Testis (tissue), 3 donors: ENCODE results near the gene RERE. TPM values are rescaled to one million over a fixed set of nuclear protein-coding genes. Genes with fewer than 3 reads are reported as not detected.

ENCODE experiments used
- DNase-seq: peaks from one replicate; pipeline ENCODE4 v3.0.0-alpha.2; 2019
- H3K27ac ChIP-seq, 2 donors: fragments of 200-600 bp; sonication (generic); one replicate each; pipeline ENCODE4 v1.5.1; 2019
- H3K27me3 ChIP-seq: fragments of 200-600 bp; sonication (generic); one replicate; pipeline ENCODE4 v1.5.1; 2019
- H3K36me3 ChIP-seq: fragments of 200-600 bp; sonication (generic); one replicate; pipeline ENCODE4 v1.5.1; 2017; ENCODE audit warnings: low read depth; ENCODE audit errors: missing control alignments
- H3K4me1 ChIP-seq: fragments of 200-600 bp; sonication (generic); one replicate; pipeline ENCODE4 v1.5.1; 2019
- H3K4me3 ChIP-seq, 2 donors: fragments of 200-600 bp; sonication (generic); one replicate each; pipeline ENCODE4 v1.5.1; 2017 to 2019
- H3K9me3 ChIP-seq: fragments of 200-600 bp; sonication (generic); one replicate; pipeline ENCODE4 v1.5.1; 2017
- POLR2A ChIP-seq: fragments of 450-650 bp; IDR thresholded peaks from one replicate; pipeline ENCODE4 v1.6.1; 2017; ENCODE audit warnings: antibody characterized with exemption, mild to moderate bottlenecking, moderate library complexity
- WGBS, 2 donors: methylation state at CpG; one replicate each; pipeline ENCODE4 v1.1.5; 2018; 5-methylcytosine and 5-hydroxymethylcytosine counted together
- intact Hi-C: fragments of 100-400 bp; cut with DNase I; formaldehyde crosslinking; loops from one replicate; pipeline ENCODE4 v1.15.1; 2023; ENCODE audit warnings: low total_unique reads
- polyA plus RNA-seq: library from polyadenylated mRNA; stranded (reverse); fragments of 350-450 nt; fragmentation: Illumina TruSeq; extraction: RNeasy Lipid Tissue Mini Kit (QIAGEN cat#74804); gene quantifications from one replicate; pipeline ENCODE4 v1.2.3, GENCODE V29; 2014; ENCODE audit warnings: low read depth, low replicate concordance; ENCODE audit not compliant: insufficient read depth
- total RNA-seq, 2 donors: library from RNA; depleted of rRNA; stranded (reverse); fragments of >200 nt; gene quantifications; one replicate each; pipeline ENCODE4 v1.2.3, GENCODE V29; 2016
- TF ChIP-seq, protein P1 (sequence below), 3 experiments: fragments of 450-650 bp in 2 of 3; fragments of 200-600 bp in 1 of 3; sonication (generic) in 1 of 3; IDR thresholded peaks; one replicate each; pipeline ENCODE4 v1.5.1; 2016 to 2019; ENCODE audit warnings: antibody characterized with exemption in 3 of 3, mild to moderate bottlenecking in 2 of 3, moderate library complexity in 1 of 3

RERE gene
- total and polyA plus RNA-seq, 3 donors from 2014 or later, result 90.8 to 229 (median 203) TPM

DNA sequence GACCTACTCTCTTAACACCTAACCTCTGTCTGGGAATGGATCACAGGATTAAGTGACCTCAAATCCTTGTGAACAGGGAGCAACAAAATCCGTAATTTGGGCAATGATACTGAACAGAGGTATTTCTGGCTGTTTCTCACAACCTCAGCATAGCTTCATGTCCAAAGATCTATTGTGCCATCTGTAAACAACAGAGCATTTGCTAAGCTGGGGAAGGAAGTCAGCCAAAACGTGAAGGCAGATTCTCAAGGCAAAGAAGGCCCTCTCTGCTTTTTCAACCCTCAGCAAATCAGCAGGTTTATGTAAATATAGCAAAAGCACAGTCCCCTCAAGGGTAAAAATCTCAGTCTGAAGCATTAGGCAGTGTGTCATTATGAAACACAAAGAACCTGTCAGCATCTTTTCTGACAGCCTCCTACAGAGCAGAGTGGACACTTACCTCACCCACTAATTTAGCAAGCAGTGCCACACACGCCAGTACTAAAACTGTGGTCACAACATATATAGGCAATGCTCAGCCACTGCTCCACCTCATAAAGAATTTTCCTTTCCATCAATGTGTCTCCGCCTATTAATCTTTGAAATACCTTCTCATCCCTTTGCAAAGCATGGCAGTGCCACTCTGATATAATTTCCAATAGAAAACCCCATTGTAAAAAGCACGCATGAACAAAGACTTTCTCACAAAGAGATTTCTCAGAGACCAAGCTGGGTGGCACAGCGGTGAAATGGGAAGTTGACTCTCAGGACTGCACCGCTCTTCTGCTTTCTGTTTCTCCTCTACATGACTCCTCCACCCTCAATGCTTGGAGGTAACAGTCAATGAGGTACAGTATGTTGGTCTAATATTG lies 188.0 kb downstream of the RERE start:
- Histone ChIP-seq H3K4me3 (no peak overlapping the region), H3K9me3 (no peaks in the 10 kb centered on the region), H3K4me1 (peaks cover 19% of the 10 kb centered on the region), H3K27ac (no peak overlapping the region), H3K27me3 (no peaks in the 10 kb centered on the region), H3K36me3 (no peaks in the 10 kb centered on the region)
- TF ChIP-seq, protein P1, sequence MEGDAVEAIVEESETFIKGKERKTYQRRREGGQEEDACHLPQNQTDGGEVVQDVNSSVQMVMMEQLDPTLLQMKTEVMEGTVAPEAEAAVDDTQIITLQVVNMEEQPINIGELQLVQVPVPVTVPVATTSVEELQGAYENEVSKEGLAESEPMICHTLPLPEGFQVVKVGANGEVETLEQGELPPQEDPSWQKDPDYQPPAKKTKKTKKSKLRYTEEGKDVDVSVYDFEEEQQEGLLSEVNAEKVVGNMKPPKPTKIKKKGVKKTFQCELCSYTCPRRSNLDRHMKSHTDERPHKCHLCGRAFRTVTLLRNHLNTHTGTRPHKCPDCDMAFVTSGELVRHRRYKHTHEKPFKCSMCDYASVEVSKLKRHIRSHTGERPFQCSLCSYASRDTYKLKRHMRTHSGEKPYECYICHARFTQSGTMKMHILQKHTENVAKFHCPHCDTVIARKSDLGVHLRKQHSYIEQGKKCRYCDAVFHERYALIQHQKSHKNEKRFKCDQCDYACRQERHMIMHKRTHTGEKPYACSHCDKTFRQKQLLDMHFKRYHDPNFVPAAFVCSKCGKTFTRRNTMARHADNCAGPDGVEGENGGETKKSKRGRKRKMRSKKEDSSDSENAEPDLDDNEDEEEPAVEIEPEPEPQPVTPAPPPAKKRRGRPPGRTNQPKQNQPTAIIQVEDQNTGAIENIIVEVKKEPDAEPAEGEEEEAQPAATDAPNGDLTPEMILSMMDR (IDR thresholded peaks at IDR 0.05), result no peak
- TF ChIP-seq POLR2A, result no peak
- no peak for DNase-seq
- 68 to 80% methylated on average over 7 of the region's 7 CpGs for WGBS, 2 donors
- intact Hi-C loops, result no loop called here

DNA sequence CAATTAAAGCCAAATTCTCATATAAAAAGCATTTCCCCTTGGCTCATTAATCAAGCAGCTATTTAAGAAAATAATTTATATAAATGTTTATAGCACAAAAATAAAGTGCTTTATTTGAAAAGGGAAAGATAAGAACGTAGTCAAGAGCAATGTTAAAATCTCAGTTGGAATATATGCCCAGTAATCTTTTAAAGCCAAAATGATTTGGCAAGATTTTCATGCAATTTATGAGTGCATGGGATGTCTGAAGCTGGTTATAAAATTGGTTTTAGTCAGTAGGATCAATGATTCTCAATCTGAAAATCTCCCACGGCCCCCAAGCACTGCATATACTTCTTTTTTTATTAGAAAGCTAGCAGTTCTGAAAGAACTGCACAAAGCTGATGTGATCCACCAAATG lies 188.8 kb downstream of the RERE start:
- H3K27ac ChIP-seq, result no peak overlapping the region
- intact Hi-C loops, result no loop called here
- no peaks in the 10 kb centered on the region for H3K27me3 ChIP-seq
- no peaks in the 10 kb centered on the region for H3K9me3 ChIP-seq
- 66 to 73% methylated on average over 2 of the region's 2 CpGs for WGBS, 2 donors
- TF ChIP-seq, protein P1 (IDR thresholded peaks at IDR 0.05), result no peak
- no peak for TF ChIP-seq POLR2A
- no peaks in the 10 kb centered on the region for H3K36me3 ChIP-seq
- peaks cover 19% of the 10 kb centered on the region for H3K4me1 ChIP-seq
- DNase-seq, result no peak
- H3K4me3 ChIP-seq, result no peak overlapping the region

DNA sequence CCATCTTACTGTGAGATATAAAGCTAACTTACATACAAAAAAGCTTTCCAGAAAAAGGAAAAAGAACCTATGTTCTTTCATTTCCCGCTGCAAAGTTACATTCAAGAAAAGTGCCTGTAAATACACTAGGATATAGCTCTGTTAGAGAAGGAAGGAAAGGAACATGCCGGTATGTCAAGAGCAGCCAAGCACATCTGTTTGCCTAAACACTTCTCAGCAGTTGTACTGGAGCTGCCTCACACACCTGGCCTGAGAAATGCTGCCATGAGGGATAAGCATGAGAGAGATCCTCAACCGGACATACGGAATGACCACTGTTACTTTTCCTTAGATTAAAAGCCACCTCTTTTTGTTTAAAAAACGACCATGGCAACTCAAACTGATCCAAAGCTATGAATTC lies 189.7 kb downstream of the RERE start:
- intact Hi-C loops, result no loop called here
- H3K36me3 ChIP-seq, result no peaks in the 10 kb centered on the region
- TF ChIP-seq POLR2A, result no peak
- TF ChIP-seq, protein P1 (IDR thresholded peaks at IDR 0.05), result no peak
- H3K4me3 ChIP-seq, result no peak overlapping the region
- WGBS, 2 donors, result 88 to 90% methylated on average over 5 of the region's 5 CpGs
- no peaks in the 10 kb centered on the region for H3K27me3 ChIP-seq
- H3K9me3 ChIP-seq, result no peaks in the 10 kb centered on the region
- H3K4me1 ChIP-seq, result peaks cover 19% of the 10 kb centered on the region
- H3K27ac ChIP-seq, result no peak overlapping the region
- DNase-seq, result no peak

DNA sequence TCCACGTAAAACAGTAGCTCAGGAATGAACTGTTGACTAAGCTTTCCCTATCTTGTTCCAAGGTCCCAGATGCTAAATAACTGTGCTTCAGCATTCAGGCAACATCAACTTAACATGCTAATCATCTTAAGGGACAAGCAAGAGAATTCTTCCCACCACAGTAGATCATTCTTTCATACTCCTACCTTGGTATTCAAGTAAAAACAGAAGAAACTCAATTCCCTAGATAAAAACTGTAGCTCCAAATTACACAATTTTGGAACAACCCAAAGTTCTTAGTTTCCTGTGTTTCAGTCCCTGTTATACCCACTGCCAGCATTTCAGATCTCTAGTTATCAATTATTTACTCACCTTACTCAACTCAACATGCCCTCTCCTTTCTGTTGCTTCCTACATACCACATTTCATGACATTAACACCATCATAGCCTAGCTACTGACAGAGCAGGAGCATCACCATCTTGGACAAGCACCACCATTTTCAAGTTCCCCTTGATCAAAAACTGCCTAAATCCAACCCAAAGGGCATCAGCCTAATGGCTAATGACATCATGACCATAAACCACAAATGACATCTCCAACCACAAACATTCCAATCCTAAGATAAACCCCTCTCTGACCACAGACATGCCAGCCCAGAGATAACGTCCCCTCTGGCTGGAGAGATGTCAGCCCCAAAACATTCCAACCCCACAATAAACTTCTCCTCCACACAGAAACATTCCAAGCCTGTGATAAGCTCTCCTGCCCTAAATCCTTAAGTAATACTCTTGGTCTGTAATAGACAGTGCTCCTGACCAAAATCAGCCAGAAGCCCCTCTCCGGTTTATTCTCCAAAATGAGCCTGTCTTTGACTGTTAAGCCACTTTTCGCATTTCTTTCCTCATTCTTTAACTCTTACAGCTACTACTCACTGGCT lies 191.2 kb downstream of the RERE start:
- intact Hi-C loops, result no loop called here
- 46 to 68% methylated on average over 4 of the region's 4 CpGs for whole genome bisulfite sequencing, 2 donors
- Histone ChIP-seq H3K27ac (no peak overlapping the region), H3K27me3 (no peaks in the 10 kb centered on the region), H3K4me1 (peaks cover 19% of the 10 kb centered on the region), H3K4me3 (no peak overlapping the region), H3K9me3 (no peaks in the 10 kb centered on the region), H3K36me3 (no peaks in the 10 kb centered on the region)
- TF ChIP-seq POLR2A, result no peak
- TF ChIP-seq, protein P1 (IDR thresholded peaks at IDR 0.05), result no peak
- DNase-seq, result no peak
